Astrocyte (in vitro differentiated cells and primary cell): ENCODE results near the gene CELF5.

Experiments
- CTCF ChIP-seq: IDR thresholded peaks from 2 replicates; pipeline ENCODE4 v1.5.1; 2011; ENCODE audit warnings: low read depth, mild to moderate bottlenecking, inconsistent platforms, low read length, moderate library complexity; ENCODE audit not compliant: insufficient read depth
- EZH2 ChIP-seq: IDR thresholded peaks from 2 replicates; pipeline ENCODE4 v1.6.1; 2012; ENCODE audit warnings: mild to moderate bottlenecking, low read length, inconsistent platforms; ENCODE audit not compliant: insufficient read depth

- TF ChIP-seq CTCF: no peak
- TF ChIP-seq EZH2: no peak
Observed at GRCh38 chr19:3263866-3264265, 39.4 kb downstream of the CELF5 start.
